NCI-H2029 (cell line): ENCODE data around the gene TIMM17B.

ENCODE experiments used
- DNase-seq: peaks from one replicate; lab custom pipeline; 2025; lab: John Stamatoyannopoulos, UW

The TIMM17B gene

GRCh38 chrX:48897625-48898306 lies at the start of gene TIMM17B, which contains the start of gene PQBP1:
TSS of gene TIMM17B (minus strand) at chrX:48897768. CDS start at chrX:48897749, 19 bp downstream.
TSS of gene PQBP1 (plus strand) at chrX:48897930. CDS start at chrX:48898510, 580 bp downstream.
- peak; percentile 88 for DNase-seq

GRCh38 chrX:48945517-48946348 lies 48.2 kb upstream of the TIMM17B start:
- DNase-seq, result no peak

GRCh38 chrX:48942895-48943294 lies 45.3 kb upstream of the TIMM17B start:
- DNase-seq, result no peak

GRCh38 chrX:48940404-48940955 lies 42.9 kb upstream of the TIMM17B start:
- no peak for DNase-seq

- DNase-seq, result no peak
Observed at GRCh38 chrX:48939524-48940228, 42.1 kb upstream of the TIMM17B start.

GRCh38 chrX:48938721-48939425 lies 41.3 kb upstream of the TIMM17B start:
- no peak for DNase-seq

GRCh38 chrX:48937054-48937907 lies 39.7 kb upstream of the TIMM17B start:
- no peak for DNase-seq

GRCh38 chrX:48936429-48937053 lies 39.0 kb upstream of the TIMM17B start:
- DNase-seq, result no peak

GRCh38 chrX:48935301-48935670 lies 37.7 kb upstream of the TIMM17B start:
- DNase-seq, result no peak

GRCh38 chrX:48934581-48935300 lies 37.2 kb upstream of the TIMM17B start:
- DNase-seq, result no peak

GRCh38 chrX:48933757-48934156 lies 36.2 kb upstream of the TIMM17B start:
- DNase-seq, result no peak

- DNase-seq, result no peak
Observed at GRCh38 chrX:48927736-48928382, 30.3 kb upstream of the TIMM17B start.

- DNase-seq, result no peak
Observed at GRCh38 chrX:48927123-48927522, 29.6 kb upstream of the TIMM17B start.

GRCh38 chrX:48924270-48924669 lies 26.7 kb upstream of the TIMM17B start:
- DNase-seq, result no peak

- no peak for DNase-seq
Observed at GRCh38 chrX:48923771-48924170, 26.2 kb upstream of the TIMM17B start.

GRCh38 chrX:48920718-48921104 lies 23.1 kb upstream of the TIMM17B start:
- DNase-seq, result no peak

- DNase-seq, result no peak
Observed at GRCh38 chrX:48919947-48920717, 22.6 kb upstream of the TIMM17B start.

- no peak for DNase-seq
Observed at GRCh38 chrX:48919360-48919841, 21.8 kb upstream of the TIMM17B start.
